Kidney epithelial cell (primary cell): ENCODE measurements around the gene EPB41L5. TPM values are rescaled to one million over a fixed set of nuclear protein-coding genes. Genes with fewer than 3 reads are reported as not detected.
A peak's percentile ranks its signal among the peaks of the same experiment; 100 is the strongest.

Source experiments
- DNase-seq: peaks from one replicate; pipeline ENCODE4 v3.0.0-alpha.2; 2010; ENCODE audit warnings: low read depth
- H3K27me3 ChIP-seq: 2 replicates; pipeline ENCODE4 v1.6.0; 2011; ENCODE audit warnings: low read length; ENCODE audit not compliant: control insufficient read depth, insufficient read depth
- H3K36me3 ChIP-seq: 2 replicates; pipeline ENCODE4 v1.5.1; 2011; ENCODE audit warnings: low read length; ENCODE audit not compliant: control insufficient read depth, insufficient read depth
- H3K4me3 ChIP-seq: 2 replicates; pipeline ENCODE4 v1.5.1; 2011; ENCODE audit warnings: low read depth, mild to moderate bottlenecking, control low read depth, low read length
- CTCF ChIP-seq: IDR thresholded peaks from 2 replicates; pipeline ENCODE4 v1.5.1; 2011; ENCODE audit warnings: mild to moderate bottlenecking, moderate library complexity, low read length, control low read depth, inconsistent platforms; ENCODE audit not compliant: insufficient read depth, poor library complexity, severe bottlenecking
- total RNA-seq: library from RNA; depleted of rRNA; stranded (reverse); fragments of >200 nt; gene quantifications from 2 replicates; pipeline ENCODE4 v1.2.3, GENCODE V29; 2015

EPB41L5 gene
- total RNA-seq, 1 donor from 2014 or later, result 15.6 TPM

DNA sequence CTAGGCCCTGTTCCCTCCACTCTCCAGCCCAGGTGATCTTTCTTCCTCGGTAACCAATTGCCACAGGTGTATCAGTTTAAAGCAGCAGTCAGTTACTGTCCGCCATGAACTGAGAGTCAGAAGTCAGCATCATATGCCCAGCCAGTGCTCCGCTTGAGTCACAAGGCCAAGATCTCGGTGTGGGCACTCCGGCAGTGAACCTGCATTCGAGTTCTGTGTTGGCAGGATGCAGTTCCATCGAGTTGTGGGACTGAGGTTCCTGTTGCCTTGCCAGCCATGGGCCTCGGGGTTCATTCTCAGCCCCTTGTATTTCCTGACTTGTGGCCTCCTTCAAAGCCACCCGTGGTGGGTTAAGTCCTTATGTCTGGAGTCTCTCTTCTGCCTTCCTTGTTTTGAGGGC, 213.4 kb downstream of the EPB41L5 start:
- Histone ChIP-seq H3K27me3 (peaks cover 3% of the 10 kb centered on the region), H3K4me3 (no peak overlapping the region), H3K36me3 (peaks cover 1% of the 10 kb centered on the region)
- DNase-seq, result no peak
- no peak for TF ChIP-seq CTCF

DNA sequence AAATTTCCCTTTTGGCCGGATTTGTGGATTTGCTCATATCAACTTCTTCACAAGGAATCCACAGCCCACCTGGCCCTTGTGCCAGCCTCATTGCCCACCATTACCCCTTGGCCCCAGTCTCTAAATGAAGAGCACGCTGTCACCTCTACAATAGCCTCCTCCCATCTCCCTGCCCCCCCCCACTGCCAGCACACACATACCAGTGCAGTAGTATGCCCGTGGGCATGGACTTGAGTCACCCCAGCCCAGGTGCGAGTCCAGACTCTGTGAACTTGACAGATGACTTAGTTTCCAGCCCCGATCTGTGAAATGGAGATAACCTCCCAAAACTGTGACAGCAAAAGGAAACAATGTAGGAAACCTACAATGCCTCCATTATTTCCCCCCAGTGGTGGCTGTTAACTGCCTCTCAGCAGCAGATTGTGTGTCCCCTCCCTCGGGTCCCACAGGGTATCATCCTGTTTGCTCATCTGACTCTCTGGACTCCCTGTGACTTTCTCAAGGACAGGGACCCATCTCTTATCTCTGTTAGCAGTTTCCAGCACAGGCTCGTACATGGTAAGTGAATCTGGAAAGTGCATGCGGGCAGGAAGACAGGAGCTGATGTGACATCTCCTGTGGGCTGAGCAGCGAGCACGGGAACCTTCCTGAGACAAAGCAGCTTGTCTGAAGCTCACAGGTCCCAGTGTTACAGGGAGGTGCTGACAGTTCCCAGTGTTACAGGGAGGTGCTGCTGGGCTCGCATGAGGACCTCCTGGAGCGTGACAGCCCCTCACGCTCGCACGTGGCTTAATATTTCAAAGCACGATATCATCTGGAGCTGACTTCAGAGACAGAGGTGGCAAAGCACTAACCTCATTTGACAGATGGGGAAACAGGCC, 214.5 kb downstream of the EPB41L5 start:
- H3K36me3 ChIP-seq, result no peaks in the 10 kb centered on the region
- H3K27me3 ChIP-seq, result peaks cover 3% of the 10 kb centered on the region
- no peak for DNase-seq
- H3K4me3 ChIP-seq, result no peak overlapping the region
- no peak for TF ChIP-seq CTCF

GRCh38 chr2:120228503-120228902, 215.6 kb downstream of the EPB41L5 start:
- no peak for DNase-seq
- H3K27me3 ChIP-seq, result peaks cover 3% of the 10 kb centered on the region
- TF ChIP-seq CTCF, result peak; percentile 17
- no peak overlapping the region for H3K4me3 ChIP-seq
- H3K36me3 ChIP-seq, result no peaks in the 10 kb centered on the region

Other genes starting within 250 kb of the EPB41L5 start
- 43.1 and 45.2 TPM in 2 replicates for gene TMEM185B, start 210.3 kb downstream of the EPB41L5 start, total RNA-seq
- gene RALB, start 239.8 kb downstream of the EPB41L5 start, total RNA-seq, result 32.5 and 45.2 TPM in 2 replicates